K562 (cell line): ENCODE data around the gene TMPRSS9. TPM values are rescaled to one million over a fixed set of nuclear protein-coding genes. Genes with fewer than 3 reads are reported as not detected.
A peak's percentile ranks its signal among the peaks of the same experiment; 100 is the strongest.

Source experiments
- ARID1B ChIP-seq: fragments of 450-650 bp; IDR thresholded peaks from 2 replicates; pipeline ENCODE4 v1.6.1; 2016; ENCODE audit warnings: antibody characterized with exemption, mild to moderate bottlenecking, inconsistent platforms
- ATF4 ChIP-seq: fragments of 450-650 bp; formaldehyde crosslinking; IDR thresholded peaks from 2 replicates; pipeline ENCODE4 v1.4.0; 2022; ENCODE audit warnings: mild to moderate bottlenecking, moderate library complexity
- FOSL1 ChIP-seq: fragments of 200-800 bp; sonication (Bioruptor generic); conservative IDR thresholded peaks from 2 replicates; pipeline ENCODE4 v1.6.1; 2016; ENCODE audit warnings: missing genetic modification characterization, missing compliant biosample characterization
- FOXA1 ChIP-seq: fragments of 450-650 bp; IDR thresholded peaks from 2 replicates; pipeline ENCODE4 v1.6.1; 2016; ENCODE audit warnings: mild to moderate bottlenecking, borderline replicate concordance
- HDAC3 ChIP-seq: fragments of 450-650 bp; IDR thresholded peaks from 2 replicates; pipeline ENCODE4 v1.6.1; 2018; ENCODE audit warnings: borderline replicate concordance, mild to moderate bottlenecking, moderate library complexity; ENCODE audit not compliant: partially characterized antibody
- IRF2 ChIP-seq: sonication (generic); formaldehyde crosslinking; IDR thresholded peaks from 2 replicates; pipeline ENCODE4 v1.8.1; 2022; ENCODE audit warnings: mild to moderate bottlenecking, missing genetic modification reagents
- NCOR1 ChIP-seq: fragments of 450-650 bp; IDR thresholded peaks from 2 replicates; pipeline ENCODE4 v1.6.1; 2016; ENCODE audit warnings: mild to moderate bottlenecking, moderate library complexity
- NELFE ChIP-seq: IDR thresholded peaks from 2 replicates; pipeline ENCODE4 v1.6.1; 2011; ENCODE audit warnings: mild to moderate bottlenecking; ENCODE audit not compliant: insufficient read depth, insufficient read length
- RBBP5 ChIP-seq: fragments of 200-600 bp; sonication (generic); IDR thresholded peaks from 2 replicates; pipeline ENCODE4 v1.6.1; 2012; ENCODE audit warnings: borderline replicate concordance, mild to moderate bottlenecking, low read length, control low read depth, inconsistent platforms; ENCODE audit not compliant: insufficient read depth, poor library complexity, severe bottlenecking
- RNF219 ChIP-seq: fragments of 250-450 bp; sonication (Bioruptor Pico); IDR thresholded peaks from 2 replicates; pipeline ENCODE4 v1.5.0; 2022; ENCODE audit warnings: mild to moderate bottlenecking
- RUNX1 ChIP-seq: sonication (generic); IDR thresholded peaks from 2 replicates; pipeline ENCODE4 v1.6.1; 2016; ENCODE audit warnings: antibody characterized with exemption, low read depth
- SAFB ChIP-seq: fragments of 200-400 bp; formaldehyde crosslinking; IDR thresholded peaks from 2 replicates; pipeline ENCODE4 v1.6.1; 2017; ENCODE audit warnings: low read depth, low read length, borderline replicate concordance
- SMARCA5 ChIP-seq: fragments of 450-650 bp; IDR thresholded peaks from 2 replicates; pipeline ENCODE4 v1.6.1; 2016
- STAT5B ChIP-seq: fragments of 250-450 bp; sonication (Bioruptor Pico); IDR thresholded peaks from 2 replicates; pipeline ENCODE4 v1.8.0; 2021; ENCODE audit warnings: mild to moderate bottlenecking, inconsistent platforms
- SUPT5H ChIP-seq: fragments of 450-650 bp; IDR thresholded peaks from 2 replicates; pipeline ENCODE4 v1.6.1; 2016
- UBTF ChIP-seq, 2 experiments: IDR thresholded peaks; 2 replicates each; pipeline ENCODE4 v1.6.1; 2012; ENCODE audit warnings: improper control_type of control experiment in 2 of 2, low read depth in 2 of 2, low read length in 2 of 2, borderline replicate concordance in 1 of 2
- USF1 ChIP-seq: sonication (generic); formaldehyde crosslinking; IDR thresholded peaks from 2 replicates; pipeline ENCODE4 v1.9.0; 2022; ENCODE audit warnings: mild to moderate bottlenecking, missing genetic modification reagents
- ZBED1 ChIP-seq: IDR thresholded peaks from 2 replicates; pipeline ENCODE4 v1.6.1; 2014
- ZNF175 ChIP-seq: fragments of 200-800 bp; sonication (Bioruptor generic); IDR thresholded peaks from 2 replicates; pipeline ENCODE4 v1.6.1; 2016; ENCODE audit warnings: low read depth, mild to moderate bottlenecking, missing genetic modification characterization, missing compliant biosample characterization
- ZNF639 ChIP-seq, 2 experiments: fragments of 200-800 bp in 1 of 2; sonication (Bioruptor generic) in 1 of 2; sonication (generic) in 1 of 2; formaldehyde crosslinking in 1 of 2; IDR thresholded peaks in 1 of 2; conservative IDR thresholded peaks in 1 of 2; 2 replicates each; pipeline versions ENCODE4 v1.5.0 to v1.6.1; 2016 to 2020; ENCODE audit warnings: missing compliant biosample characterization in 1 of 2, missing genetic modification characterization in 1 of 2, missing genetic modification reagents in 1 of 2
- polyA plus RNA-seq, 8 experiments: library from polyadenylated mRNA; depleted of rRNA in 4 of 8; stranded (reverse) in 5 of 8; unstranded in 3 of 8; fragments of >200 nt; fragmentation: Nextera tagmentation in 2 of 8; fragmentation: Illumina TruSeq in 1 of 8; extraction: Ambion mirVana in 2 of 8; extraction: Trizol in 1 of 8; gene quantifications; 2 replicates each; pipeline versions ENCODE4 v1.2.1 to v1.2.3, GENCODE V29; 2011 to 2014; ENCODE audit warnings: inconsistent platforms in 1 of 8, missing spikeins in 1 of 8
- total RNA-seq, 7 experiments: library from RNA; depleted of rRNA in 6 of 7; stranded (reverse); fragments of >200 nt in 6 of 7; fragmentation: Illumina TruSeq in 2 of 7; extraction: Trizol in 2 of 7; gene quantifications; 2 replicates each; pipeline versions ENCODE4 v1.2.1 to v1.2.3, GENCODE V29; 2011 to 2021; ENCODE audit warnings: low replicate concordance in 1 of 7

Gene TMPRSS9
- total and polyA plus RNA-seq, 9 of the 15 experiments (the other 6 are each of a cell fraction or from before 2014, with no cell fraction given): 0.01 to 0.03 TPM; not detected in 7

GRCh38 chr19:2345794-2346663 lies 14.0 kb upstream of the TMPRSS9 start (continued):
- TF ChIP-seq ZNF639 (CRISPR knock-in tag; conservative IDR thresholded peaks at IDR 0.05 in 1 of 2, IDR thresholded peaks at IDR 0.05 in 1 of 2): no peak
- no peak for TF ChIP-seq RNF219 (CRISPR knock-in tag)
- TF ChIP-seq USF1 (CRISPR knock-in tag): peak; percentile 94
- peak; percentile 73 for TF ChIP-seq NCOR1
- no peak for TF ChIP-seq IRF2 (CRISPR knock-in tag)
- peak; percentile 64; the same call in 1 of the 2 replicates for TF ChIP-seq SMARCA5
- TF ChIP-seq FOSL1 (tag): no peak
- TF ChIP-seq HDAC3: no peak
- TF ChIP-seq RBBP5: peak; percentile 61
- TF ChIP-seq ATF4 (CRISPR knock-in tag): no peak
- no peak for TF ChIP-seq RUNX1
- TF ChIP-seq ZBED1: no peak
- no peak for TF ChIP-seq UBTF (IDR thresholded peaks at IDR 0.05; ENCODE audit: borderline replicate concordance in 1 of 2, low read depth in 2 of 2, low read length in 2 of 2)
- no peak for TF ChIP-seq ZNF175 (CRISPR knock-in tag)
- no peak for TF ChIP-seq FOXA1
- TF ChIP-seq ARID1B: peak; percentile 95
- no peak for TF ChIP-seq STAT5B (CRISPR knock-in tag)
- TF ChIP-seq SAFB: no peak
- TF ChIP-seq NELFE: no peak
- no peak for TF ChIP-seq SUPT5H
